GM08714 (cell line): ENCODE data around the gene BEST3.
"Not testable (repeated sequence)": the region's sequence is repeated elsewhere in the genome, so short reads cannot be mapped to it uniquely, and the experiment has no call there.

Source experiments
- H3K4me3 ChIP-seq: fragments of 200-500 bp; sonication (Bioruptor generic); 2 replicates; pipeline ENCODE4 v1.5.1; 2014; ENCODE audit warnings: mild to moderate bottlenecking, low read length, inconsistent platforms
- ZNF274 ChIP-seq: IDR thresholded peaks from 2 replicates; pipeline ENCODE4 v1.6.1; 2012; ENCODE audit warnings: mild to moderate bottlenecking, low read depth, low read length

The BEST3 gene

GRCh38 chr12:69608114-69608513 lies 91.0 kb downstream of the BEST3 start:
- no peak overlapping the region for H3K4me3 ChIP-seq
- TF ChIP-seq ZNF274 = no peak

DNA sequence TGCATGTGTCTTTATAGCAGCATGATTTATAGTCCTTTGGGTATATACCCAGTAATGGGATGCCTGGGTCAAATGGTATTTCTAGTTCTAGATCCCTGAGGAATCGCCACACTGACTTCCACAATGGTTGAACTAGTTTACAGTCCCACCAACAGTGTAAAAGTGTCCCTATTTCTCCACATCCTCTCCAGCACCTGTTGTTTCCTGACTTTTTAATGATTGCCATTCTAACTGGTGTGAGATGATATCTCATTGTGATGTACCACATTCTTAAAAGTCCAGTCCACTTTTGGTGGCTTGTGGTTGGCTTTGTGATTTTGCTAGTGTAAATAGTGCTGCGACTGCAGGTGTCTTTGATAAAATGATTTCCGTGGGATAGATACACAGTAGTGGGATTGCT lies 94.8 kb downstream of the BEST3 start:
- H3K4me3 ChIP-seq = not testable (repeated sequence)
